ENCODE data around the gene BTNL9.

Gene BTNL9

DNA sequence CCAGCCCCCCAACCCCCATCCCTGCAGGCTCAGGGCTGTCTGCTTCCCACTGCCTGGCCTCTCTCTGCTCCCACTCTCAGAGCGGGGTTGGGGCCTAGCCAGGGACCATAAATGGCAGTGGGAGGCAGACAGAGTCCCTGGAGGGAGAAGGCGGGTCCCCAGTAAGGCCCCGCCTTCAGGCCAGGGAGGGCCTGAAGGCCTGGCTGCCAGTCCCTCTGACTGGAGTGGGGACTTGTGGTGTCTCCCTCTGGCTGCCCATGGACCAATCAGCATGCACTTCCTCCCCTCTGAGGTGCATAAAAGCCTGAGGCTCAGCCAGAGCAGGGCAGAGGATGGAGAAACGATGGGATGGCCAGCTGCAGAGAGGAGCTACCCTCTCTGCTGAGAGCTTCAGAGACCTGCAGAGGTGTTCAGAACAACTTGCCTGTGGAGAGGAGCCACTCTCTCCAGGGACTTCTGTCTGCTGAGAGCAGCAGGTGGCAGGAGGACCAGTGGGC is 2.7 kb upstream of the BTNL9 start:
- TF ChIP-seq POLR2AphosphoS5 (IDR thresholded peaks at IDR 0.05; ENCODE audit: low read depth, low read length) (no peak), REST (IDR thresholded peaks at IDR 0.05; ENCODE audit: insufficient read depth in 1 of 2, low read depth in 2 of 2, low read length in 2 of 2) (no peak), FOXP2 (optimal IDR thresholded peaks at IDR 0.05; ENCODE audit: borderline replicate concordance, extremely low read depth, extremely low read length, insufficient read depth) (no peak), SIN3A (IDR thresholded peaks at IDR 0.05; ENCODE audit: borderline replicate concordance, insufficient read depth, low read length) (no peak), TAF1 (IDR thresholded peaks at IDR 0.05; ENCODE audit: borderline replicate concordance, insufficient read depth, low read length) (no peak)

- TF ChIP-seq REST (IDR thresholded peaks at IDR 0.05; ENCODE audit: insufficient read depth in 1 of 2, low read depth in 2 of 2, low read length in 2 of 2) (no peak), TAF1 (IDR thresholded peaks at IDR 0.05; ENCODE audit: borderline replicate concordance, insufficient read depth, low read length) (no peak), SIN3A (IDR thresholded peaks at IDR 0.05; ENCODE audit: borderline replicate concordance, insufficient read depth, low read length) (no peak), POLR2AphosphoS5 (IDR thresholded peaks at IDR 0.05; ENCODE audit: low read depth, low read length) (no peak), FOXP2 (optimal IDR thresholded peaks at IDR 0.05; ENCODE audit: borderline replicate concordance, extremely low read depth, extremely low read length, insufficient read depth) (no peak)
Observed at GRCh38 chr5:181039471-181039870, 595 bp upstream of the BTNL9 start.

DNA sequence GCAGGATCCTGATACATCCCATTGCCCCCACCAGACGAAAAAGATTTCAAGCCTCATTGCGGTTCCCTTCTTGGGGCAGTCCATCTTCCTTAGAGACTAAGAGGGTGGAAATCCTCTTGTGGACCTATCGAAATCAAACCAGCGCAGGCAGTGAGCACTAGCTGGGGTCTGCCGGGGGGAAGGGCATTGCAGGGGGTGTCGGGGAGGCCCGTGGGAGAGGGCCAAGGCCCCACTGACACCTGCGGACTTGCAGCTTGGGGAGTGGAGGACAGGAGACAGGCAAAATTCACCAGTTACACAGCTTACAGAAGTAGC is 522 bp downstream of the BTNL9 start:
- TF ChIP-seq FOXP2 (optimal IDR thresholded peaks at IDR 0.05; ENCODE audit: borderline replicate concordance, extremely low read depth, extremely low read length, insufficient read depth) (no peak), POLR2AphosphoS5 (IDR thresholded peaks at IDR 0.05; ENCODE audit: low read depth, low read length) (no peak), TAF1 (IDR thresholded peaks at IDR 0.05; ENCODE audit: borderline replicate concordance, insufficient read depth, low read length) (no peak)

- TF ChIP-seq REST (IDR thresholded peaks at IDR 0.05; ENCODE audit: insufficient read depth in 1 of 2, low read depth in 2 of 2, low read length in 2 of 2) (no peak), POLR2AphosphoS5 (IDR thresholded peaks at IDR 0.05; ENCODE audit: low read depth, low read length) (no peak), SIN3A (IDR thresholded peaks at IDR 0.05; ENCODE audit: borderline replicate concordance, insufficient read depth, low read length) (no peak), TAF1 (IDR thresholded peaks at IDR 0.05; ENCODE audit: borderline replicate concordance, insufficient read depth, low read length) (no peak), FOXP2 (optimal IDR thresholded peaks at IDR 0.05; ENCODE audit: borderline replicate concordance, extremely low read depth, extremely low read length, insufficient read depth) (no peak)
Observed at GRCh38 chr5:181041043-181041442, 977 bp downstream of the BTNL9 start.

GRCh38 chr5:181042036-181042713 is 2.1 kb downstream of the BTNL9 start:
- TF ChIP-seq SIN3A (IDR thresholded peaks at IDR 0.05; ENCODE audit: borderline replicate concordance, insufficient read depth, low read length) = no peak
- no peak for TF ChIP-seq FOXP2 (optimal IDR thresholded peaks at IDR 0.05; ENCODE audit: borderline replicate concordance, extremely low read depth, extremely low read length, insufficient read depth)
- TF ChIP-seq REST (IDR thresholded peaks at IDR 0.05; ENCODE audit: insufficient read depth in 1 of 2, low read depth in 2 of 2, low read length in 2 of 2) = no peak
- no peak for TF ChIP-seq TAF1 (IDR thresholded peaks at IDR 0.05; ENCODE audit: borderline replicate concordance, insufficient read depth, low read length)
- no peak for TF ChIP-seq POLR2AphosphoS5 (IDR thresholded peaks at IDR 0.05; ENCODE audit: low read depth, low read length)
